ENCODE results near the gene FOXP1.

FOXP1 gene

GRCh38 chr3:71583566-71584393 lies at the start of gene FOXP1:
TSS of gene FOXP1 (minus strand) at chr3:71583728. CDS start at chr3:71198381, 385,347 bp downstream.
- Histone ChIP-seq H3K9me3 (ENCODE audit: severe bottlenecking) (no peaks in the 10 kb centered on the region), H3K36me3 (ENCODE audit: low read depth) (0 out of 2 replicates have a peak, but pooled peaks cover 4% of the 10 kb centered on the region), H3K4me3 (ENCODE audit: severe bottlenecking) (peak within 1 kb of the TSS; percentile 76), H3K27me3 (ENCODE audit: insufficient read depth, poor library complexity, severe bottlenecking) (no peaks in the 10 kb centered on the region), H3K4me1 (ENCODE audit: insufficient read depth, poor library complexity, severe bottlenecking) (peaks cover 25% of the 10 kb centered on the region), H3K27ac (ENCODE audit: poor library complexity, severe bottlenecking) (peak within 1 kb of the TSS; percentile 96)
- DNase-seq (ENCODE audit: low spot score) (no peak), ATAC-seq (ENCODE audit: low read depth) (peak; percentile 36)
- TF ChIP-seq, protein P1, sequence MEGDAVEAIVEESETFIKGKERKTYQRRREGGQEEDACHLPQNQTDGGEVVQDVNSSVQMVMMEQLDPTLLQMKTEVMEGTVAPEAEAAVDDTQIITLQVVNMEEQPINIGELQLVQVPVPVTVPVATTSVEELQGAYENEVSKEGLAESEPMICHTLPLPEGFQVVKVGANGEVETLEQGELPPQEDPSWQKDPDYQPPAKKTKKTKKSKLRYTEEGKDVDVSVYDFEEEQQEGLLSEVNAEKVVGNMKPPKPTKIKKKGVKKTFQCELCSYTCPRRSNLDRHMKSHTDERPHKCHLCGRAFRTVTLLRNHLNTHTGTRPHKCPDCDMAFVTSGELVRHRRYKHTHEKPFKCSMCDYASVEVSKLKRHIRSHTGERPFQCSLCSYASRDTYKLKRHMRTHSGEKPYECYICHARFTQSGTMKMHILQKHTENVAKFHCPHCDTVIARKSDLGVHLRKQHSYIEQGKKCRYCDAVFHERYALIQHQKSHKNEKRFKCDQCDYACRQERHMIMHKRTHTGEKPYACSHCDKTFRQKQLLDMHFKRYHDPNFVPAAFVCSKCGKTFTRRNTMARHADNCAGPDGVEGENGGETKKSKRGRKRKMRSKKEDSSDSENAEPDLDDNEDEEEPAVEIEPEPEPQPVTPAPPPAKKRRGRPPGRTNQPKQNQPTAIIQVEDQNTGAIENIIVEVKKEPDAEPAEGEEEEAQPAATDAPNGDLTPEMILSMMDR (IDR thresholded peaks at IDR 0.05; ENCODE audit: poor library complexity, severe bottlenecking): no peak

DNA sequence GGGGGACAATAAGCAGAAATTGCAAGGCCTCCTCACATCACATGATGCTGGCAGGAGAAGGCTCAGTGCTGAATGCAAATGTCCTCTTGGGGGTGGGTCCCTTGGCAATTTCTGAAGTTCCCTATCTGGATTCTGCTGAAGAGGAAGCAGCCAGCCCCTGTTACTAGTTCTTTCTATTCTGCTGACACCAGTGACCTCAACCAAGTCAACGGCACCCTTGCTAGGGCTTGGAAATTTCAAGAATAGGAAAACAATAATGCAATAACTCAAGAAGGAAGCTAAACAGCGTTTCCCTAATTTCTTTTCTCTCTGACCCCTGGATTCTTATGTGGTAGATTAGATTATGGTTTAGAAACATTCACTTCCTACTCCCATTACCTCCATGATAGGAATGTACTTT lies 46.2 kb upstream of the FOXP1 start:
- no peak overlapping the region for H3K27ac ChIP-seq (ENCODE audit: poor library complexity, severe bottlenecking)
- TF ChIP-seq, protein P1 (IDR thresholded peaks at IDR 0.05; ENCODE audit: poor library complexity, severe bottlenecking): no peak
- H3K4me1 ChIP-seq (ENCODE audit: insufficient read depth, poor library complexity, severe bottlenecking): no peaks in the 10 kb centered on the region
- ATAC-seq (ENCODE audit: low read depth) (no peak), DNase-seq (ENCODE audit: low spot score) (no peak)
- no peaks in the 10 kb centered on the region for H3K9me3 ChIP-seq (ENCODE audit: severe bottlenecking)
- no peaks in the 10 kb centered on the region for H3K36me3 ChIP-seq (ENCODE audit: low read depth)
- no peaks in the 10 kb centered on the region for H3K27me3 ChIP-seq (ENCODE audit: insufficient read depth, poor library complexity, severe bottlenecking)
- no peak overlapping the region for H3K4me3 ChIP-seq (ENCODE audit: severe bottlenecking)

DNA sequence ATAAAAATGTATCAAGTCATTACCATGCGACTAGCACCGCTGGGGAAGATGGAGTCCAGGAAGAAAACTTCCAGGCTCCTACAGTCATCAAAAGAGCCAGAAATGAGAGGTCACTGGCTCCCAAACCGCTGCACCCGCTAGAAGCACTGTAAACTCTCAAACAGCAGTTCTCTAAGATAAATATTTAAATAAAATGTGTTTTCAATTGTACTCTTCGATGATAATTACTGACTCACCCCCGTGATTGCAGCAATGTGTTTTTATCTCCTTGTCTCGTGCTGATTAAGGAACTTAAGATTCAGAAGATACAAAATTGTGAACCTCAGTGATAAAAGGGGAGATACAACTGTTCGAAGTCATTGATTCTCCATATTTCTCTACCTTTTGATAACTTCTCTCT lies 45.8 kb upstream of the FOXP1 start:
- ATAC-seq (ENCODE audit: low read depth) (no peak), DNase-seq (ENCODE audit: low spot score) (no peak)
- Histone ChIP-seq H3K9me3 (ENCODE audit: severe bottlenecking) (no peaks in the 10 kb centered on the region), H3K27ac (ENCODE audit: poor library complexity, severe bottlenecking) (no peak overlapping the region), H3K4me1 (ENCODE audit: insufficient read depth, poor library complexity, severe bottlenecking) (no peaks in the 10 kb centered on the region), H3K4me3 (ENCODE audit: severe bottlenecking) (no peak overlapping the region), H3K36me3 (ENCODE audit: low read depth) (no peaks in the 10 kb centered on the region), H3K27me3 (ENCODE audit: insufficient read depth, poor library complexity, severe bottlenecking) (no peaks in the 10 kb centered on the region)
- TF ChIP-seq, protein P1 (IDR thresholded peaks at IDR 0.05; ENCODE audit: poor library complexity, severe bottlenecking): no peak

GRCh38 chr3:71628522-71628921 lies 45.0 kb upstream of the FOXP1 start:
- H3K27ac ChIP-seq (ENCODE audit: poor library complexity, severe bottlenecking): no peak overlapping the region
- no peaks in the 10 kb centered on the region for H3K4me1 ChIP-seq (ENCODE audit: insufficient read depth, poor library complexity, severe bottlenecking)
- H3K9me3 ChIP-seq (ENCODE audit: severe bottlenecking): no peaks in the 10 kb centered on the region
- H3K4me3 ChIP-seq (ENCODE audit: severe bottlenecking): no peak overlapping the region
- no peaks in the 10 kb centered on the region for H3K36me3 ChIP-seq (ENCODE audit: low read depth)
- no peaks in the 10 kb centered on the region for H3K27me3 ChIP-seq (ENCODE audit: insufficient read depth, poor library complexity, severe bottlenecking)
- DNase-seq (ENCODE audit: low spot score) (no peak), ATAC-seq (ENCODE audit: low read depth) (no peak)
- TF ChIP-seq, protein P1 (IDR thresholded peaks at IDR 0.05; ENCODE audit: poor library complexity, severe bottlenecking): no peak

- H3K27me3 ChIP-seq (ENCODE audit: insufficient read depth, poor library complexity, severe bottlenecking): no peaks in the 10 kb centered on the region
- no peak overlapping the region for H3K4me3 ChIP-seq (ENCODE audit: severe bottlenecking)
- no peak overlapping the region for H3K27ac ChIP-seq (ENCODE audit: poor library complexity, severe bottlenecking)
- no peaks in the 10 kb centered on the region for H3K36me3 ChIP-seq (ENCODE audit: low read depth)
- H3K4me1 ChIP-seq (ENCODE audit: insufficient read depth, poor library complexity, severe bottlenecking): no peaks in the 10 kb centered on the region
- TF ChIP-seq, protein P1 (IDR thresholded peaks at IDR 0.05; ENCODE audit: poor library complexity, severe bottlenecking): no peak
- no peaks in the 10 kb centered on the region for H3K9me3 ChIP-seq (ENCODE audit: severe bottlenecking)
- DNase-seq (ENCODE audit: low spot score): no peak
- no peak for ATAC-seq (ENCODE audit: low read depth)
Observed at GRCh38 chr3:71625676-71626075, 42.1 kb upstream of the FOXP1 start.
